ENCODE data around the gene ORM1. TPM values are rescaled to one million over a fixed set of nuclear protein-coding genes. Genes with fewer than 3 reads are reported as not detected.

ORM1 gene
- total and polyA plus RNA-seq, 5 experiments from 2014 or later, result not detected

DNA sequence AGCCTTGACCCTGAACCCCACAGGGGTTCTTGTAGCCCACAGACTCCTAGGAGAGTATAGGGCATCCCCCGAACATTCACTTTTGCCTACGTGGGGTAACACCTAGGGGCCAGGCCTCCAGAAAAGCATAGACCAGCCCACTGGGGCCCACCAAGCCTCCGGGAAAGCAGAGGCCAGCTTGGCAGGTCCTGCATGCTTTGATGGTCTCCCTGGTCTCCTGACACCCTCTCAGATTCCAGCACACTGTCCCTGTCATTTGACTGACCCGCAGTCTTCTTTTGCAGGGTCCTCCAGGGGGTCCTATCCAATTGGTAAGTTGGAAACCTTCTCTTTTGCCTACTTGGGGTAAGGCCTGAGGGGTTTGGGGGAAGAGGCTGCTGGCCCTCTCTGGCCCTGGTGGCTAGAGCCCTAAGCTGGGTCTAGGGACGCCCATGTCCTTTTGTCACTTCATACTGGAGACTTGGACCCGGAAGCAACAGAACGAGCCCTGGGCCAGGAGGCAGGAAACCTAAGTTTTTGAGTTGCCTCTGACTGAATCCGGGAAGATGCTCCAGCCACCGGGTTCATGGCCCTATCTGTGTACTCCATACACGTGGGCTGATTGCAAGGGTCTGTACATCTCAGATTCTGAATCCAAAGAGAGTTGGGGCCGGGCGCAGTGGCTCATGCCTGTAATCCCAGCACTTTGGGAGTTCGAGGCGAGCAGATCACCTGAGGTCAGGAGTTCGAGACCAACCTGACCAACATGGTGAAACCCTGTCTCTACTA is 20.9 kb upstream of the ORM1 start:
- Mint-ChIP-seq H3K9me3 (peaks cover 0 to 2% (median 0%) of the 10 kb centered on the region in 9 donors), H3K36me3 (no peaks in the 10 kb centered on the region), H3K27ac (no peak overlapping the region), H3K4me3 (no peak overlapping the region), H3K4me1 (peaks cover 2 to 13% (median 7%) of the 10 kb centered on the region in 4 donors), H3K27me3 (peaks cover 0 to 4% (median 0%) of the 10 kb centered on the region in 5 donors)
- POLR2A ChIA-PET, result no interaction called here
- ATAC-seq, result no peak
- peak in 1 of 10 donors; percentile 7 for DNase-seq

DNA sequence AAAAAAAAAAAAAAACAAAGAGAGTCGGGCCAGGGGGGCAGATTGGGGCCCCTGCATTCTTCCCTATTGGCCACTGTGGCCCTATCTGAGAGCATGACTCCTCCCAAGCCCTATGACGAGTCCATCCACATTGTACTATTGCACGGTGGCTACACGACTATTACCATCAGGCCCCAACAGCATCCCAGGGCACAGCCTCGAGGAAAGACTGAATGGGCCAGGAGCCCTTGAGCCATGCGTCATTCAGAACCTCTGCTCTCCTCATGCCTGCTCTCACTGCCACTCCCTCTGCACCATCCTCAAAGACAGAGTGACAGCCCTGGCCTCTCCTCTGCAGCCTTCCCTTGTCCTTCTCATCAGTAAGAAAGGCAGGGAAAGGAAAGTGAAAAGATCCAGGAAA is 20.2 kb upstream of the ORM1 start:
- no peak overlapping the region for H3K27ac Mint-ChIP-seq
- no peaks in the 10 kb centered on the region for H3K9me3 Mint-ChIP-seq
- H3K27me3 Mint-ChIP-seq, result peaks cover 0 to 4% (median 0%) of the 10 kb centered on the region in 5 donors
- no peaks in the 10 kb centered on the region for H3K36me3 Mint-ChIP-seq
- DNase-seq, result no peak
- POLR2A ChIA-PET, result no interaction called here
- ATAC-seq, result no peak
- peaks cover 2 to 13% (median 7%) of the 10 kb centered on the region in 4 donors for H3K4me1 Mint-ChIP-seq
- H3K4me3 Mint-ChIP-seq, result no peak overlapping the region

DNA sequence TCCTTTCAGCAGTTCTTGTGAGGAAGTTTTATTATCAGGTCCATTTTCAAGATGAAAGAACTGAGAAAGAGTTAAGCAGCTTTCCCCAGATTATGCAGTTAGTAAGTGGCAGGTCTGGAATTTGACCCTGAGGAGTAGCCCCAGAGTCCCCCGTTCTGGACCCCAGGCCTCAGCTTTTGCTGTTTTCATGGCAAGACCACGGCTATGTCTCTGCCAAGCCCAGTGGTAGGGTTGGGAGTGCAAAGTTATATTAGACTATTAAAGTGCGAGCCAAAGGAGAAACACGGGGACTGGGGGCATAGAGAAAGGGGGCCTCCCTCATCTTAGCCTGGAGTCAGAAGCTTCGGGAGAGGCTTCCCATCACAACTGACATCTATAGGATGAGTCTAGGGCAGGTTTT is 19.3 kb upstream of the ORM1 start:
- Mint-ChIP-seq H3K4me3 (no peak overlapping the region), H3K27me3 (peaks cover 0 to 4% (median 0%) of the 10 kb centered on the region in 5 donors), H3K36me3 (no peaks in the 10 kb centered on the region), H3K9me3 (no peaks in the 10 kb centered on the region), H3K27ac (peak overlapping the region in 2 of 10 donors; percentile 3 to 17), H3K4me1 (peaks cover 2 to 13% (median 7%) of the 10 kb centered on the region in 4 donors)
- POLR2A ChIA-PET, result no interaction called here
- ATAC-seq (no peak), DNase-seq (no peak)

DNA sequence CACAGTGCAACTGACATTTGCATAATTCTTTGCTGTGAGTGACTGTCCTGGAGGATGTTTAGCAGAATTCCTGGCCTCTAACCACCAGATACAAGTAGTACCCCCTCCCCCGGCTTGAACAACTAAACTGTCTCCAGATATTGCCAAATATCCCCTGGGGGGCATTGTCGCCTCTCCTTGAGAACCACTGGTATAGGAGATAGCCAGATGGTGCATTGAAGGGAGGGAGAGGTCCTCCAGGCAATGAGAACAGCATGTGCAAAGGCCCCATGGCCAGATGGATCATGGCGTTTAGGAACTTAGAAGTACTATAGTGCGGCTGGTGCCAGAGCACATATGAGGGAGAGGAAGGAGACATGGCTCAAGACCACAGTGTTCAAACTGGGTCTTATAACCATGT is 18.9 kb upstream of the ORM1 start:
- H3K36me3 Mint-ChIP-seq, result no peaks in the 10 kb centered on the region
- peaks cover 2 to 13% (median 7%) of the 10 kb centered on the region in 4 donors for H3K4me1 Mint-ChIP-seq
- POLR2A ChIA-PET, result no interaction called here
- ATAC-seq, result no peak
- H3K27ac Mint-ChIP-seq, result peak overlapping the region in 2 of 10 donors; percentile 3 to 17
- DNase-seq, result peak in 1 of 10 donors; percentile 5
- H3K4me3 Mint-ChIP-seq, result no peak overlapping the region
- H3K9me3 Mint-ChIP-seq, result no peaks in the 10 kb centered on the region
- H3K27me3 Mint-ChIP-seq, result peaks cover 0 to 4% (median 0%) of the 10 kb centered on the region in 5 donors

DNA sequence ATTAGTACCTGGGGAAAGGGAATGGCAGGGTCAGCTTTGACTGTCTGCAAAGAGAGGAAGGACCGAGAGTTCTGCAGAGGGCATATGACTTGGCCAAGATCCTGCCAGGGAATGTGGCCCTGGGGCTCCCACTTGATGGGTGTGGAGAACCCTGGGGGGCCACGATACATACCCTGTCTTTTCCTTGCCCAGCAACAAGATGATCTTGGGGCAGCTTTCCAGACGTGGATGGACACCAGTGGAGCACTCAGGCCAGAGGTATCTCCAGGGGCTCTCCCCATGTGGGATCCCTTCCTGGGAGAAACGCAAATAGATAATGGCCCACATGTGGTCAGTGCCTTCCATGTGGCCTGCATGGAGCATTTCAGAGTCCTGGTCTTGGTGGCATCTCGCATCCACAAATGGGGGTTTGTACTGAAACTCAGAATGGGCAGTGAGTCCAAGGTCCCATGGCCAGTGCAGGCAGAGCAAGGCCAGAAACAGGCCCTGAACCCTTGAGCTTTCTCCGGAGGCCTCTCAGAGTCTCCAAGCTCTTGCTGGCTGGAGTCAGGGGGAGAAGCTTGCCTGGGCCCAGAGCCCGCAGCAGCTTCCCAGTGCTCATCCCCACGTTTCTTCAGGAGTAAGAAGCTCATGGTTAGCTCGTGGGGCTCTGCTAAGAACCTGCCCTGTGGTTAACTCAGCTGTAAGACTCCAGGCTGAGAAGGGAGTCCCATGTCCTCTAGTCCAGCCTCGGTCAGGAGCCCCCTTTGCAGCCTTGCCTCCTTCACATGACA is 18.3 kb upstream of the ORM1 start:
- no peak overlapping the region for H3K4me3 Mint-ChIP-seq
- H3K4me1 Mint-ChIP-seq, result peaks cover 2 to 13% (median 7%) of the 10 kb centered on the region in 4 donors
- H3K27me3 Mint-ChIP-seq, result peaks cover 0 to 4% (median 0%) of the 10 kb centered on the region in 5 donors
- H3K27ac Mint-ChIP-seq, result peak overlapping the region in 1 of 10 donors; percentile 3
- POLR2A ChIA-PET, result no interaction called here
- H3K36me3 Mint-ChIP-seq, result no peaks in the 10 kb centered on the region
- no peaks in the 10 kb centered on the region for H3K9me3 Mint-ChIP-seq
- DNase-seq (peak in 1 of 10 donors; percentile 13), ATAC-seq (no peak)

DNA sequence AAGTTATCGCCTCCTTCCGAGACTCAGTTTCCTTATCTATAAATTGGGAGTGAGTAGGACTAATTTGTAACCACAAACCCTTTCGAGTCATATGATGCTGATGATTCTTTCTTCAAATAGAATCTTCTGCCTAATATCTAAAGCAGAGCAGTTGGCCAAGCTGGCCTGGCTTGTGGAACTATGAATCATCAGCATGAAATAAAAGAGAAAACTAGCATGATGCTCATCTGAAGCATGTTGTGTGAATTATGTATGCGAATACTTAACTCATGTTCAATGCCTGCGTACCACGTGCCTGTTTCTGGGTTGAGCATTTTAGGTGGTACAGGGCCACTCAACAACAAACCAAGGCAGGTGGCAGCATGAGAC is 15.0 kb upstream of the ORM1 start:
- Mint-ChIP-seq H3K27me3 (no peaks in the 10 kb centered on the region), H3K27ac (peak overlapping the region in 1 of 10 donors; percentile 25), H3K4me3 (no peak overlapping the region), H3K36me3 (no peaks in the 10 kb centered on the region), H3K4me1 (peaks cover 2 to 13% (median 7%) of the 10 kb centered on the region in 4 donors), H3K9me3 (no peaks in the 10 kb centered on the region)
- ATAC-seq (no peak), DNase-seq (no peak)
- POLR2A ChIA-PET, result no interaction called here

DNA sequence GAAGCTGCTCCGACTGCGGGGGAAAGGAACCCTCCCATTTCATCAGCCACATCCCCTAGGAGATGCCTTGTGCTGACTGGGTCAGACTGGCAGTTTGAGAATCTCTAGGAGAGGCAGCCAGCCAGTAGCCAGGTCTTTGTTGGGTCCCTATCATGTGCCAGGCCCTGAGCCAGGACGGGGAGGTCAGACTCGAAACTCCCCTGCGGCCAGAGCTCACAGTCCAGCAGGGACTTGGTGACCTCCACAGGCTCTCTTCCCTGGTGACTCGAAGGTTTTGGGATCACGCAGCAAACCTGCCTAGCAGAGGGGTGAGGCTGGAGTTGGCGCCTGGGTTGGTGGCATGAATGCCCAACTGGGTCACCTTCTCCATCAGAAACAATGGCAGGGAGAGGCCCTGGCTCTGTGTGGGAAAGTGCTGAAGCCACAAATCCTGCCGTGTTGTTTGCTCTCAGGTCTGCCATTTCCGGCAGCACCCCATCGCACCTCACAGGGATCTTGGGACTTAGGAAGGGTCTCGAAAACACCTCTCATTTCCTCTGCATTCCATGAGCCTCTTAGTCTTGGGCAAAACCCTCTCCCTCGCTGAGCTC is 14.4 kb upstream of the ORM1 start:
- DNase-seq (peak in 1 of 10 donors; percentile 9), ATAC-seq (no peak)
- POLR2A ChIA-PET, result no interaction called here
- no peak overlapping the region for H3K4me3 Mint-ChIP-seq
- no peaks in the 10 kb centered on the region for H3K36me3 Mint-ChIP-seq
- peaks cover 2 to 13% (median 7%) of the 10 kb centered on the region in 4 donors for H3K4me1 Mint-ChIP-seq
- H3K27ac Mint-ChIP-seq, result no peak overlapping the region
- H3K27me3 Mint-ChIP-seq, result no peaks in the 10 kb centered on the region
- no peaks in the 10 kb centered on the region for H3K9me3 Mint-ChIP-seq

DNA sequence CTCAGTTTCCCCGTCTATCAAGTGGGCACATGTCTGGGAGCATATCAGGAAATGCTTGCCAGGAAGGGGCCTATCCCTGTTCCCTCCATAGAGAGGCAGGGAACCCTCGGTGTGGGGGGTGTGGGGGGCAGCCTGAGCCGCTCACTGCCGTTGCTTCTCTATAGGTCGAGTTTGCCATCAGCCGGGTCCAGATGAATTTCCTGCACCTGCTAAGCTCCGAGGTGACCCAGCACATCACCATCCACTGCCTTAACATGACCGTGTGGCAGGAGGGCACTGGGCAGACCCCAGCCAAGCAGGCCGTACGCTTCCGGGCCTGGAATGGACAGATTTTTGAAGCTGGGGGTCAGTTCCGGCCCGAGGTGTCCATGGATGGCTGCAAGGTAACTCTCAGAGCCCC is 13.8 kb upstream of the ORM1 start:
- H3K4me1 Mint-ChIP-seq, result peaks cover 2 to 13% (median 7%) of the 10 kb centered on the region in 4 donors
- POLR2A ChIA-PET, result no interaction called here
- H3K27me3 Mint-ChIP-seq, result no peaks in the 10 kb centered on the region
- no peak overlapping the region for H3K4me3 Mint-ChIP-seq
- no peaks in the 10 kb centered on the region for H3K36me3 Mint-ChIP-seq
- H3K27ac Mint-ChIP-seq, result no peak overlapping the region
- ATAC-seq, result no peak
- no peaks in the 10 kb centered on the region for H3K9me3 Mint-ChIP-seq
- DNase-seq, result peak in 1 of 10 donors; percentile 7

DNA sequence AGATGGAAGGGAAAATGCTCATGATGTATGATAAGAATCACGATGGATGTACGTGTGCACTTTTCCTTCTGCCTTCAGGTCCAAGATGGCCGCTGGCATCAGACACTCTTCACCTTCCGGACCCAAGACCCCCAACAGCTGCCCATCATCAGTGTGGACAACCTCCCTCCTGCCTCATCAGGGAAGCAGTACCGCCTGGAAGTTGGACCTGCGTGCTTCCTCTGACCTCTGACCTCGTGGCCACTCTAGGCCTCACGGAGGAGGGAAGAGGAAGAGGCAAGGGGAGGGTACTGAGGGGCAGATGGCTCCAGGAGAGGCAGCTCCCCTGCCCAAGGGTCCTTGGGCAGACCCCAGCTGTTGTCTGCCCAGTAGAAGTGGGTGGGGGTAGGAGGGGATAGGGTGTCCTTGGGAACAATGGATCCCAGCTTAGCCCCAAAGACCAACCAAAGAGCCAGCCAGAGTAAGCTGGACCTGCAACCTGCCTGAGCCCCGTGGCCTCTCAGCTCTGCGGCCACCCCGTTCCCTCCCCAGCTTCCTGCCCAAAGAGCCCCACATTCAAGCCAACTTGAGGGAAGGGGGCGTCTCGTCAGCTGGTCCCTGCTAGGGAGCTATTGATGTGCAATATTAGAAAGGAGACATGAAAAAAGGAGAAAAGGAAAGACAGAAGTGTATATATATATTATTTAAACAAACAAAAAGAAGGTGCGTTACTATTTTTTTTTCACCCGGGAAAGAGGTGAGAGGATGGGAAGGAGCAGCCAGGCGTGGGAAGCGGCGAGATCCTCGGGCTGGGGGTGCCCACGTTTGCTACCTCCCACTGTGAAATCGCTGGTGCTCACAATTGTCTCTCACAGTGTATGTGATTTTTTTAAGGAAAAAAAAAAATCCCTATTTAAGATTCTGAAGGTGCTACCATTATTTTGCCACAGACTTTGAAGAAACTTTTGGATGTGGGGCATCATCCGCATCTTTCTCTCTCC is 12.1 kb upstream of the ORM1 start:
- no peak overlapping the region for H3K27ac Mint-ChIP-seq
- H3K4me3 Mint-ChIP-seq, result no peak overlapping the region

DNA sequence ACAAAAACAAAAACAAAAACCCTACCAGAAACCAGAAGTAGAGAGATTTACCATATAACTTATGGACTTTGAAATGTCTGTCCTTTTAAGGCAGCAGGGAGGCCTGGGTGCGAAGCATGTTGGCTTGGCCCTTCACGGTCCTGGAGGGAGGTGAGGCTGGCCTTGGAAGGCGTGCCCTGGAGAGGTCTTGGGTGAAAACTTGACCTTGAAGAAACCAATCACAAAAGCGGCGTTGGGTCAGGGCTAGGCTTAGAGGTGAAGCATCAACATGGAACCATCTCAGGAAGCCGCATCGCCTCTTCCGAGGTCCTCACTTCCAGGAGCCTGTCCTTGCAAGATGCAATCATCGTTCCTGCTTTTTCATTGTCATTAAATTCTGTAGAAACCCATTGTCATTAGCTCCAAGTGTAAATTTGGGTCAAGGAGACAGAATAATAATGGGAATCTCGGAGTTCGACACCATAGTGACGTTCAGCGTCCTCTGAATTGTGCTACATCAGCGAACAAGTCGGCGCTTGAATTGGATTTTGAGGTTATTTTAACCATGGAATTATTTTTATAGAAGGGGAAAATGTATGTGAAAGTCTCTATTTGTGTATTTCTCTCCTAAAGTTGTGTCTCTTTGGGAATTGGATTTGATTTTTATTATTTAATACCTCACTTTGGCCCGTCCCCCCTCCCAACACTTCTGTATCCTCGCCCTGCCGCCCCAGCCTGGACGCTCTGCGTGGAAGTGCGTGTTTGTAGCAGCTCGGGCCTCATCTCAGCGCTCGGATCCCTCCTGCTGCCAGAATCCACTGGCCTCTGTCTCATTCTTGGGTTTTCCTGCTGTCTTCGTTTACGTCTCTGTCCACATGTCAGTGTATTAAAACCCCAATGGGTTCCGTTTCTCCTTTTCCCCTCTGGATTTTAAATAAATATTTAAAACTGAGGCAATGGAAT is 11.1 kb upstream of the ORM1 start:
- Mint-ChIP-seq H3K27ac (no peak overlapping the region), H3K4me1 (peaks cover 0 to 6% (median 0%) of the 10 kb centered on the region in 4 donors), H3K9me3 (no peaks in the 10 kb centered on the region), H3K4me3 (no peak overlapping the region), H3K27me3 (peaks cover 0 to 3% (median 0%) of the 10 kb centered on the region in 5 donors), H3K36me3 (peaks cover 0 to 2% (median 0%) of the 10 kb centered on the region in 3 donors)
- no peak for ATAC-seq
- peak in 2 of 10 donors; percentile 9 to 19 for DNase-seq
- POLR2A ChIA-PET, result no interaction called here

More for the DNA sequence above, 12.1 kb upstream of the ORM1 start:
- no peak for ATAC-seq
- peaks cover 2 to 7% (median 3%) of the 10 kb centered on the region in 4 donors for H3K4me1 Mint-ChIP-seq
- H3K36me3 Mint-ChIP-seq, result peaks cover 0 to 2% (median 0%) of the 10 kb centered on the region in 3 donors
- peak in 1 of 10 donors; percentile 13 for DNase-seq
- POLR2A ChIA-PET, result no interaction called here
- no peaks in the 10 kb centered on the region for H3K9me3 Mint-ChIP-seq
- peaks cover 0 to 3% (median 0%) of the 10 kb centered on the region in 5 donors for H3K27me3 Mint-ChIP-seq

DNA sequence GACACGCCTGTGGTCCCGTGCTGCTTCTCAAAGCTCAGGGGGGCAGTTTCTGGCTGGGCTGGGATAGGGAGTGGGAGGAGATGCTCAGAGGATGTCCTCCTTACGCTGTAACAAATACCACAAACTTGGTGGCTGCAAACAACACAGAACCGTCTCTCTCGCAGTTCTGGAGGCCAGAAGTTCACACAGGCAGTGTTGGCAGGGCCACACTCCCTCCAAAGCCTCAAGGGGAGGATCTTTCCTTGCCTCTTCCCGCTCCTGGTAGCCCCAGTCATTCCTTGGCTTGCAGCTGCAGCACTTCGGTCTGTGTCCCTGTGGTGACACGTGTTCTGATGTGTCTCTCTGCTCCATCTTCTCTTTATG is 10.4 kb upstream of the ORM1 start:
- no peak overlapping the region for H3K27ac Mint-ChIP-seq
- DNase-seq (peak in 2 of 10 donors; percentile 14 to 40), ATAC-seq (no peak)
- H3K9me3 Mint-ChIP-seq, result no peaks in the 10 kb centered on the region
- peaks cover 0 to 2% (median 0%) of the 10 kb centered on the region in 3 donors for H3K36me3 Mint-ChIP-seq
- peaks cover 0 to 3% (median 0%) of the 10 kb centered on the region in 5 donors for H3K27me3 Mint-ChIP-seq
- H3K4me3 Mint-ChIP-seq, result no peak overlapping the region
- POLR2A ChIA-PET, result no interaction called here
- H3K4me1 Mint-ChIP-seq, result peaks cover 0 to 6% (median 0%) of the 10 kb centered on the region in 4 donors

All from naive thymus-derived CD8-positive, alpha-beta T cell (primary cell).